GM20431 (cell line): ENCODE results near the gene RNF133.

ENCODE experiments used
- in situ Hi-C: fragments of 300-500 bp; cut with MseI, MboI; formaldehyde crosslinking; loops from one replicate; pipeline ENCODE4 v1.15.0; 2020; ENCODE audit warnings: low sequenced_read_pairs; ENCODE audit not compliant: unreplicated experiment

Gene RNF133

DNA sequence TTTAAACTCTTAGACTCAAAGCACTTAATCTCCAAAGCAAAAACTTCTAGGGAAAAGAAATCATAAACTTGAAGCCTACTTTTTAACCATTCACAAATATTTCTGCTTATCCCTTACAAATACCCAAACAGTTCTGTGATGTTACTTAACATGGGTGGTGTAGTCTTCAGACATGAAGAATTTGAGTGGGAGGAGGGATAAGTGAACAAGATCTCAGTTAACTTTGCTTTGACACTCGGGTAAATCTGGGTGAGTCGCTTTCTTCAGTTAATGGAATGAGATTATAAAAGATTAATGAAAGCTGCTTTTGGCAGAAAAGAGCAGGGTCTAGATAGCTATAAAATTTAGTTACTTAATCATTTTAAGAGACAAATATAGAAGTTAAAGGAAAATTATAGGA lies 47.5 kb downstream of the RNF133 start:
- in situ Hi-C loops: no loop called here
